BJ (cell line): ENCODE measurements around the gene CDS1. TPM values are rescaled to one million over a fixed set of nuclear protein-coding genes. Genes with fewer than 3 reads are reported as not detected.

Experiments
- CTCF ChIA-PET: fragments of 350-600 bp; formaldehyde crosslinking; extraction: SDS; loops from one replicate; lab custom pipeline; 2021; ENCODE audit warnings: antibody characterized with exemption, inconsistent platforms; lab: Yijun Ruan, JAX
- POLR2A ChIA-PET: fragments of 300-600 bp; sonication (Branson Sonifier 250); formaldehyde crosslinking; extraction: SDS; loops from one replicate; lab custom pipeline; 2021; ENCODE audit warnings: antibody characterized with exemption; lab: Charles Lee
- DNase-seq: peaks from one replicate; pipeline ENCODE4 v3.0.0-alpha.2; 2011; ENCODE audit warnings: low read depth
- H3K27me3 ChIP-seq: 2 replicates; pipeline ENCODE4 v1.6.0; 2011; ENCODE audit warnings: low read length; ENCODE audit not compliant: control insufficient read depth, insufficient read depth
- H3K36me3 ChIP-seq: 2 replicates; pipeline ENCODE4 v1.5.1; 2011; ENCODE audit warnings: low read length; ENCODE audit not compliant: control insufficient read depth, insufficient read depth
- H3K4me3 ChIP-seq: 2 replicates; pipeline ENCODE4 v1.5.1; 2011; ENCODE audit warnings: low read depth, mild to moderate bottlenecking, control low read depth, low read length
- polyA plus RNA-seq: library from polyadenylated mRNA; depleted of rRNA; stranded (reverse); fragments of >200 nt; gene quantifications from 2 replicates; pipeline ENCODE4 v1.2.3, GENCODE V29; 2011
- TF ChIP-seq, protein P1 (sequence below): IDR thresholded peaks from 2 replicates; pipeline ENCODE4 v1.5.1; 2011; ENCODE audit warnings: low read depth, mild to moderate bottlenecking, control low read depth, inconsistent platforms, low read length, moderate library complexity; ENCODE audit not compliant: insufficient read depth

The CDS1 gene
- polyA plus RNA-seq, 1 experiment, result 0.01 TPM

DNA sequence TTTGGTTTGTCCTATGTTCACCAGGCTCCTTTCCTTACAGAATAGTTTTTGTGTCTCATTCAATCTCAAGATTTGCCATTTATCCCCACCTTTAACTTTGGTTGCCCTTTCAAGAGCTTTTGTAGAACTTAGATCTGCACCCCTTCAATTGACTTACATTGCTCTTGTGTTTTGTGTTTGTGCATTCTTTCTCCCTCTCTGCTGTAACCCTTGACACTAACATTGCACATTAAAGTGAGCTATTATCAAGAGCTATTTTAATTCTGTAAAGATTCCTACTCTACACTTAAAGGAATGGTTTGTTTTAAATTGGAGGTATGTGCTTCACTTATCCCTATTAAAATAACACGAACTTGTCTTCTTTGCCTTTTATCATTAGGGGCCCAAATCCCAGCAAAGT, 65.3 kb downstream of the CDS1 start:
- TF ChIP-seq, protein P1, sequence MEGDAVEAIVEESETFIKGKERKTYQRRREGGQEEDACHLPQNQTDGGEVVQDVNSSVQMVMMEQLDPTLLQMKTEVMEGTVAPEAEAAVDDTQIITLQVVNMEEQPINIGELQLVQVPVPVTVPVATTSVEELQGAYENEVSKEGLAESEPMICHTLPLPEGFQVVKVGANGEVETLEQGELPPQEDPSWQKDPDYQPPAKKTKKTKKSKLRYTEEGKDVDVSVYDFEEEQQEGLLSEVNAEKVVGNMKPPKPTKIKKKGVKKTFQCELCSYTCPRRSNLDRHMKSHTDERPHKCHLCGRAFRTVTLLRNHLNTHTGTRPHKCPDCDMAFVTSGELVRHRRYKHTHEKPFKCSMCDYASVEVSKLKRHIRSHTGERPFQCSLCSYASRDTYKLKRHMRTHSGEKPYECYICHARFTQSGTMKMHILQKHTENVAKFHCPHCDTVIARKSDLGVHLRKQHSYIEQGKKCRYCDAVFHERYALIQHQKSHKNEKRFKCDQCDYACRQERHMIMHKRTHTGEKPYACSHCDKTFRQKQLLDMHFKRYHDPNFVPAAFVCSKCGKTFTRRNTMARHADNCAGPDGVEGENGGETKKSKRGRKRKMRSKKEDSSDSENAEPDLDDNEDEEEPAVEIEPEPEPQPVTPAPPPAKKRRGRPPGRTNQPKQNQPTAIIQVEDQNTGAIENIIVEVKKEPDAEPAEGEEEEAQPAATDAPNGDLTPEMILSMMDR, result no peak
- ChIA-PET CTCF (interaction anchor here (0.5 kb wide), 1 partner anchor 1104 kb away, joined by 3 read pairs; no protein-coding TSS in a partner anchor), POLR2A (no interaction called here)
- Histone ChIP-seq H3K36me3 (no peaks in the 10 kb centered on the region), H3K4me3 (no peak overlapping the region), H3K27me3 (no peaks in the 10 kb centered on the region; the same call in none of the 2 replicates)
- DNase-seq, result no peak

DNA sequence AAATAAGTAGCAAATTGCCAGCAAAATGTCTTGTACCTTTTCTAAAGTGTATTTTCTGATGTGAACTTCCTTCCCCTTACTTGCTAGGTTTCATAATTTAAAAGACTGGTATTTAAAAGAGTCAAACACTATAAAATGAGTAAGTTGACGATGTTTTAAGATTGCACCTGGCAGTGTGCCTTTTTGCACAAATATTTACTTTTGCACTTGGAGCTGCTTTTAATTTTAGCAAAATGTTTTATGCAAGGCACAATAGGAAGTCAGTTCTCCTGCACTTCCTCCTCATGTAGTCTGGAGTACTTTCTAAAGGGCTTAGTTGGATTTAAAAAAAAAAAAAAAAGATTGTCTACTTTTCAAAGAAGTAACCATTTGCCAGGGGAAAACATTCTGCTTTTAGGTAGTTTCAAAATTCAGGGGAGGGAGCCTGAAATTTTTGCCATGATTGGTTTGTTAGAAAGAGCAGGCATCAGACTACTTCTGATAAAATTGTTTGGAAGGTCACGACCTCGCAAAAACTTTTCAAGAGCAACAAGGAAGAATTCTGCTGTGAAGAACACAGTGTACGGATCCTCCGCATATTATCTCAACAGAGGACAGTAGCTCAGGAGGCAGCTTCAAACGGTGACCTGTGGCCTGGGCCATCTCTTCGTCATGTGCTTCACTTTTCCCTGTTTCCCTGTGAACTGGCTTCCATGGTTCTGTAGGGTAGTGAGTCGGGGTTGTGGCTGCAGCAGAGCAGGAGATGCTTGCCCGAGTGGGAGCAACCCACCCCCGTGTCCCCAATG, 66.1 kb downstream of the CDS1 start:
- no peaks in the 10 kb centered on the region; the same call in none of the 2 replicates for H3K27me3 ChIP-seq
- CTCF ChIA-PET, result interaction anchor here (0.5 to 0.6 kb wide), 2 partner anchors 14 to 1105 kb away, joined by 3 read pairs; no protein-coding TSS in a partner anchor
- DNase-seq, result no peak
- H3K36me3 ChIP-seq, result no peaks in the 10 kb centered on the region
- POLR2A ChIA-PET, result no interaction called here
- TF ChIP-seq, protein P1, result no peak
- no peak overlapping the region for H3K4me3 ChIP-seq

DNA sequence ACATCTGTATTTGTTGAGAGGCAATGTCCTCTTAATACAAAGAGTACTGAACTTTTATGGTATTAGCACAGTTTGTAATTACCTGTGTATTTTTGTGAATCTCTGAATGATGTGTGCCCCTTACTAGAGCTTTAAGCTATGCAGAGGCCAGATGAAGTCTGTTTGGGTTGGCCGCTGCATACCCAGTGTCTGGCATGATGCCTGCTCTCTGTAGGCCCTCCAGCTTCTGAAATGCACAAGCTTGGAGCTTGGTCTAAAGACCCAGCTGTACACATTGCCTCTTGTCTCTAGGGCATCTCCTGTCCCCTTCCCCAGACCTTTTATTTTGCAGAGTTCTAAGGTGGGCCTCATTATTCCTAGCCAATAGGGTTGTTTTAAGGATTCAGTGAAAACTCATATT, 68.6 kb downstream of the CDS1 start:
- no peak overlapping the region for H3K4me3 ChIP-seq
- TF ChIP-seq, protein P1, result no peak
- no peak for DNase-seq
- POLR2A ChIA-PET, result no interaction called here
- H3K27me3 ChIP-seq, result no peaks in the 10 kb centered on the region; the same call in 1 of the 2 replicates
- CTCF ChIA-PET, result interaction anchor here (1.4 kb wide), 1 partner anchor 73 kb away, joined by 3 read pairs; no protein-coding TSS in a partner anchor
- H3K36me3 ChIP-seq, result no peaks in the 10 kb centered on the region

DNA sequence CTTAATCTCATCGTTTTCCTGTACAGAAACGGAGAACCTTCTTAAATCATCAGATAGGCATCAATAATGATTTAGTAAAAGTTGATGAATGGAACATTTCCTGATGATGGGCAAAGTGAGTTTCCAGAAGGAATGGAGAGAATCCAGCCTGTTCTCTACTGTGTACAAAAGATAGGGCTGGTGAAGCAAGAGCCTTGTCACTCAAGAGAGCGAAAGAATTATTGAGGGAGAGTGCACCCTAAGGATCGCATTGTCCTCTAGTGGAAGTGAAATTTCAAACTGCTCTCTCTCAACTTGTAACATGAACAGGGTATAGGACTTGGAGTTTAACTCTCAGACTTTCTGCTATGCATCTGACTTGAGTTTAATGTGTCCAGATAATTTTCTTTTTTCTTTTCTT, 69.6 kb downstream of the CDS1 start:
- no peaks in the 10 kb centered on the region; the same call in 1 of the 2 replicates for H3K27me3 ChIP-seq
- ChIA-PET POLR2A (no interaction called here), CTCF (no interaction called here)
- H3K4me3 ChIP-seq, result no peak overlapping the region
- TF ChIP-seq, protein P1, result no peak
- no peak for DNase-seq
- no peaks in the 10 kb centered on the region for H3K36me3 ChIP-seq

DNA sequence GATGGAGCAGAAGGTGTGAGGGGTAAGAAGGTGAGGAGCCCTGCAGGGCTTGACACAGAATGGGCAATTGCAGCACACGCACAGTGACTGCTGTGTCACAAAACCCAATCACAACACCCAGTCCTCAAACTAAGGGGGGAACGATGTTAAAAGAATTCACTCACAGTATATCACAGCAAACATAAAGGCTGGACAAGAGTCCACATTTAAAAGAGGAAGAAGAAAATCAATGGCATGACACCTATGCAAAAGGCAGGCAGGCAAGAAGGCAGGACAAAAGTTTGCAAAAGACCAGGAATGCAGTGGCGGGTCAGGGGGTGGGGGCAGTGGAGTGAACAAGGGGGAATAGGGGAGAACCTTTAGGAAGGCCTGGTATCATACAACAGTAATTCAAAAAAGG, 77.7 kb downstream of the CDS1 start:
- TF ChIP-seq, protein P1, result no peak
- POLR2A ChIA-PET, result no interaction called here
- CTCF ChIA-PET, result no interaction called here

More for the DNA sequence above, 77.7 kb downstream of the CDS1 start:
- Histone ChIP-seq H3K36me3 (no peaks in the 10 kb centered on the region), H3K4me3 (no peak overlapping the region), H3K27me3 (no peaks in the 10 kb centered on the region)
- no peak for DNase-seq
